HG02588 (cell line): ENCODE data around the gene SYNDIG1.

Experiments used
- ATAC-seq: cut with Tn5 transposase; IDR thresholded peaks from one replicate; pipeline ENCODE4 v1.9.1; 2021; ENCODE audit warnings: mild to moderate bottlenecking, moderate library complexity; ENCODE audit not compliant: unreplicated experiment

SYNDIG1 gene

DNA sequence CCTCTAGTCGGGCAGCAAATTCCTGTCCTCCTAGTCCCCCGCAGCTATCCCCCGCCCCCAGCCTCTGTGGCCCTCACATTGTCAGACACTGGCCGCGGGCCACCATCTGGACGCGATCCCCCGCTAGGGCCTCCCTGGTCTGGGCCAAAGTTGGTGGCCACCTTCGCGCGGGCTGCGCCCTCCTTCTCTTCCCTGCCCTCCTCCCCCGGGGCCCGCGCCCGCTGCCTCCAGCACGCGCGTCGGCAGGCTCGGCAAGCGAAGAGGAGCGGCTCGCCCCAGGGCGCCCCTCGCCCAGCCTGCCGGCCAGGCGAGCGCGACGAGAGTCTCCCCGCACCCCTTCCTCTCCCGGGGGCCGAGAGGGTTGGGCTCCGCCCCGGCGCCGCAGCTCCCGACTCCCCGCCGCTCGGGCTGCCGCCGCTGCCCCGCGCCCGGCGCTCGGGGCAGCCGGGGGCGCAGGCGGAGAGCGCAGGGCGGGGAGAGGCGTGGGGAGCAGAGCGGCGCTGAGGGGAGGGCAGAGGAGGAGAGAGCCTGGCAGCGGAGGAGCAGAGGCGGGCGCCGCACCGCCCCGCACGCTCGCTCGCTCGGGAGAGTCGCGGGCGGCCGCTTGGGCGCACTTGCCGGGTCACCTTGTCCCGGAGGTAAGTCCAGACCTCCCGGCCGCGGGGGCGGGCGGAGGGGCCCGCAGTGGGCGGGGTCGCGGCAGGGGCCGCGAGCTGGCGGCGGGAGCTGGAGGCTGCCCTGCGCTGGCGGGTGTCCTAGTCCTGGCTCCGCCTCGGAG lies at the start of gene SYNDIG1:
Gene SYNDIG1, plus strand, starts transcription at position 514 of the 778 bp plus-strand sequence. CDS start 73,469 bp downstream, outside the sequence.
- ATAC-seq = no peak

DNA sequence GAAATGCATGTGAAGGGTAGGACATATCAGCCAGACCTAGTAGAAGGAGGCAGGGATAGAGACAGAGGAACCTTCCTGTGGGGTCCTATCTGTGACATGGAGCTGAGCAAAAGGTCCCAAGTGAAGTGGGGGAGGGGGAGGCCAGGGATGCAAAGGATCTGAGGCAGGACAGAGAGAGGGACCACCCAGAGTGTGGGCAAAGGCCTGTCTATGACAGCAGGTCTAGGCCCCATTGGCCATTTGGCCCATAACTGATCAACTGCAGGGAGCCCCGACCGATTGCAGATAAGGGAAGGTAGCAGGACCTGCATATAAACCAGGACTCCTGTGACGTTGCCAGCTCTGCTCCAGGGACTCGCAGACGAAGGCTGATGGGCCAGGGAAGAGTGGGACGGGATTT lies 49.6 kb upstream of the SYNDIG1 start:
- no peak for ATAC-seq

DNA sequence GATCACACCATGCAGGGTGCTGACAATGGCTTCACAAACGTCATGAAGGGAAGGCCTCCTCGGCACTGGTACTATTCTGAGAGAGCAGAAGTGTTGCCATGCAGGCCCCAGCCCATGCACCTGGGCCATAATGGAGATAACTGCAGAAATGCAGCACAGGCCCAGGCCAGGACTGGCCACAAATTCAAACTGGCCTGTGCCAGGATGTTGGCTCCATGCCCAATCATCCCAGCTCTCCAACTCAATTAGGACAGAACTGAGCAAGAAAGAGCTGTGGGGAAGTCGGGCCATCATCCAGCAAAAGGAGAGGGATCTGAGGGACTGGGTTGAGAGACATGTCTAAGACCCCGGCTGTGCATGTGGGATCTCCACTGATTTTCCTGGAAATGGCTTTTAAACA lies 48.9 kb upstream of the SYNDIG1 start:
- no peak for ATAC-seq

DNA sequence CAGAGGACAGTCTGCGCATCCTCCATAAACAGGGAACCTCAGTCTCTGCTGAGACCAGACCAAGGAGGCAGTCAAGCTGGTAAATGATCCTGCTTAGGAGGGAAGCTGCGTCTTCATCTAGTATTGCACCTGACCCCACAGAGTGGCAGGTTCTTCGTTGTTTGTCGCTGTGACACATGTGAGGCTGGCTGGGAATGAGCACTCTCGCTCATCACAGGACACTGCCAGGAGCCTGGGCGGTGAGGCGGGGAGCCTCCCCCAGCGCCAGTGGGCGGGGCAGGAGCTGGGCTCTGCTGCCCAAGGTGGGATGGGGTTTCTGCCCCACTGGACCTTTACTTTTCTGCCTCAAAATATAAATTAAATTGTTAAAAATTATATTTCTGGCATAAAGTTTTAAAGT lies 48.4 kb upstream of the SYNDIG1 start:
- ATAC-seq = no peak

DNA sequence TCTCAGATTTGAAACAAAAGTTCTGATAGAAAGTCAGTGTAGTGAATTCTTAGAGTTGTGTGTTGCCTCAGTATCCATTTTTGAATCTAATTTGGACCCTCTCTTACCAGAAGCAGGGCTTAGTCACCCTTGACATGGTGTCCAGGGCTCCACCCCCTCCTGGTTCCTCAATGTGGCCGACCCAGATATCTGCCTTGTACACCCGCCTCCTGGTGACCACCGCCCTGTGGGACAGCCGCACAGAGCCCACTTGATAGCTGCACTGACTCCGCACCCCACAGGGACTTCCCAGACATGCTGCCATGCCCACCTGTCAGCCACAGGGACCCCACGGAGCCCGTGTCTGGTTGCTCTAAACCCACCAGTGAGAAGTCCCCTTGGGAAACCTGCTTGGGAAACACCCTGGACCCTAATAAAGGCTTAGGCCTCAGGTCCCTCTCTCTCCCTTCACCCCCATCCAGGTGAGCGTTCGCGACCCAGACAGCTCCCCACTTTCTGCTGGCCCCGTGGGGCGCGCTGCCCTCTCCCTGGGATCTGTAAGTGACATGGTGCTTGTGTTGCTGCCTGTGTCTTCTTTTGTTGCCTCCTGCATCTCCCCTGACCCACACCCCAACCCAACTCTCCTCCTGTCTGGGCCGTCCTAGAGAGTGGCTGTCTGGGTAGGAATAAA lies 47.2 kb upstream of the SYNDIG1 start:
- no peak for ATAC-seq

DNA sequence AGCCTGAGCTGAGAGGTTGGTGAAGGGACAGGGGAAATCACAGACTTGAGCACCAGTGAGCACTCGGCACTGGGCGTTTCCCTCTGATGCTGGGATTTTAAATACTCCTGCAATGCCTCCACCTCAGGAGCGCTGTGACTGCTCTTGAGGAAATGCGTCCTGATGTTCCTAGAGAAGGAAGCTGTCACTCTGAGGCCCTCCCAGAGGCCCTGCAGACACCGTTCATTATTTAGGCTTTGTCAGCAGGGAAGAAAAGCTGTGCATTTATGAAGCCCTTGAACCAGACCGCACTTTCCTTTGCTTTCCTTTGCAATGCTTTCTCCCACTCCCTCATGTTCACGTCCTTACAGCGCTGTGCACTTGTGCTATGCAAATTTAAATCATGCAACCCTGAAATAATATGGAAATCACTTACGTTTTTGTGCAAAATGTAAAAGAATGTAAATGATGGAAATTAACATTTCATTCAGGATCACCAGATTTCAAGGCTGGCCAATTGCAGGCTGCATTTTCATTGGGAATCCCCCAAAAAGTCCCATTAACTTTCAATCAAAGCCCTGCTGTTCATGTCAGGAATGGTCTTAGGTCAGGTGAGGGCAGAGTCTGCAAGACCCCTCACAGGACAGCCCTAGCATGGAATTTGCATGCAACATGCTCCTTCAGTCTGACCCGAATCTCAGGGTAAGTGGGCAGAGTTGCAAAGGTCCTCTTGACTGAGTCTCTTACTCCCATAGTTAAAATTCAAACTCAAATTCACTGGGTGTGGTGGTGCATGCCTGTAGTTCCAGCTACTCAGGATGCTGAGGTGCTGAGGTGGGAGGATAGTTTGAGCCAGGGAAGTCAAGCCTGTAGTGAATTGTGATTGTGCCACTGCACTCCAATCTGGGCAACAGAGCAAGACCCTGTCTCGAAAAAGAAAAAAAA lies 45.8 kb upstream of the SYNDIG1 start:
- no peak for ATAC-seq

DNA sequence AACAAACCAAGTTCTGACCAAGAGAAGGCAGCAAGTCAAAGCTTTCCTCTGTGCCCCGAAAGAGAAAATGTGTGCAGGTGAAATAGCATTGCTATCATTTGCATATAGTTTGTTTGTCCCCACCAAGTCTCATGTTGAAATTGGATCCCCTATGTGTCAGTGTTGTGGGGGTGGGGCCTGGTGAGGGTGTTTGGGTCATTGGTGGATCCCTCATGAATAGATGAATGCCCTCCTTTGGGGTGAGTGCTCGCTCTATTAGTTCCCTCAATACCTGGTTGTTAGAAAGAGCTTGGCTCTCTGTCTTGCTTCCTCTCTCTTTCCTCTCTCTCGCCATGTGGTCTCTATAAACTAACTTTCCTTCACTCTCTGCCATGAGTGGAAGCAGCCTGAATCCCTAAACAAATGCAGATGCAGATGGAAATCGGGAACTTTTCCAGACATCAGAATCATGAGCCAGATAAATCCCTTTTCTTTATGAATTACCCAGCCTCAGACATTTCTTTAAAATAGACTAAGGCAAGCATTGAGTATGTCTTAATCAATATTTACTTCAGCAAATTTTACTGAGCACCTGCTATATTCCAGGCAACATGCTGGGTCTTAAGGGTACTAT lies 43.8 kb upstream of the SYNDIG1 start:
- ATAC-seq = no peak

DNA sequence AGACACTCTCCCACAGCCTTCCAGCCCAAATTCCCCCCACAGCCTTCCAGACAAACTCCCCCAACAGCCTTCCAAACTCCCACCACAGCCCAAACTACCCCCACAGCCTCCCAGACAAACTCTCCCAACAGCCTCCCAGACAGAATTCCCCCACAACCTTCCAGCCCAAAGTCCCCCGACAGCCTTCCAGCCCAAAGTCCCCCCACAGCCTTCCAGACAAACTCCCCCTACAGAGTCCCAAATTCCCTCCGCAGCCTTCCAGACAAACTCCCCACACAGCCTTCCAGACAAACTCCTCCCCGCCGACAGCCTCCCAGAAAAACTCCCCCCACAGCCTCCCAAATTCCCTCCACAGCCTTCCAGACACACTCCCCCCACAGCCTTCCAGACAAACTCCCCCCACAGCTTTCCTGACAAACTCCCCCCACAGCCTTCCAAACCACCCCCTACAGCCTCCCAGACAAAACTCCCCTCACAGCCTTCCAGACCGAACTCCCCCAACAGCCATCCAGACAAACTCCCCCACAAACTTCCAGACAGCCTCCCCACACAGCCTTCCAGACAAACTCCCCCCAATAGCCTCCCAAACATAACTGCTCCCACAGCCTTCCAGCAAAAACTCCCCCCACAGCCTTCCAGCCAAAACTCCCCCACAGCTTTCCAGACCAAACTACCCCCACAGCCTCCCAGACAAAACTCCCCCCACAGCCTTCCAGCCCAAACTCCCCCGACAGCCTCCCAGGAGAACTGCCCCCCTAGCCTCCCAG lies 38.0 kb upstream of the SYNDIG1 start:
- ATAC-seq = no peak

DNA sequence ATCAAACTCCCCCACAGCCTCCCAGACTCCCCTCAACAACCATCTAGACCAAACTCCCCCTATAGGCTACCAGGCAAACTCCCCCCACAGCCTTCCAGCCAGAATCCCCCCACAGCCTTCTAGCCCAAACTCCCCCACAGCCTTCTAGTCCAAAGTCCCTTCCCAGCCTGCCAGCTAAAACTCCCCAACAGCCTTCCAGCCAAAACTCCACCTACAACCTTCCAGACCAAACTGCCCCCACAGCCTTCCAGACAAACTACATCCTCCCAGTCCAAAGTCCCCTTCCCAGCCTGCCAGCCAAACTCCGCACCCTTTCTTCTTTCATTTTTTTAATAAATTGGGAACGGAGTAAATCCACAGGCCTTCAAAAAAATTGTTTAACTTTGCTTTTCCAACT lies 37.4 kb upstream of the SYNDIG1 start:
- no peak for ATAC-seq

DNA sequence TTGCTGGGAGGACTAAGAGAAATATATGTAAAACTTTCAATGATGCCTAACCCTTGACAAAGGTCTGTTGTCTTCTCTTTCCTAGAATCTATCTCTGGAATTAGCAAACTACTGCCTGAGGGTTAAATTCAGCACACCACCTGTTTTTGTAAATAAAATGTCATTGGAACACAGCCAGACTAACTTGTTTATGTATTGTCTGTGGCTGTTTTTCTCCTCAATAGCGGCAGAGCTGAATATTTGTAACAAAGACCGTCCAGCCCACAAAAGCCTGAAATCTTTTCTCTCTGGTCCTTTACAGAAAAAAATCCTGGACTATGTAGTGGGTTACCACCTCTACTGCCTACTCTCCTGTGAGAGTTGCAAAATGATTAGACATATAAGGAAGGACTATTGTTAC lies 33.3 kb upstream of the SYNDIG1 start:
- no peak for ATAC-seq

DNA sequence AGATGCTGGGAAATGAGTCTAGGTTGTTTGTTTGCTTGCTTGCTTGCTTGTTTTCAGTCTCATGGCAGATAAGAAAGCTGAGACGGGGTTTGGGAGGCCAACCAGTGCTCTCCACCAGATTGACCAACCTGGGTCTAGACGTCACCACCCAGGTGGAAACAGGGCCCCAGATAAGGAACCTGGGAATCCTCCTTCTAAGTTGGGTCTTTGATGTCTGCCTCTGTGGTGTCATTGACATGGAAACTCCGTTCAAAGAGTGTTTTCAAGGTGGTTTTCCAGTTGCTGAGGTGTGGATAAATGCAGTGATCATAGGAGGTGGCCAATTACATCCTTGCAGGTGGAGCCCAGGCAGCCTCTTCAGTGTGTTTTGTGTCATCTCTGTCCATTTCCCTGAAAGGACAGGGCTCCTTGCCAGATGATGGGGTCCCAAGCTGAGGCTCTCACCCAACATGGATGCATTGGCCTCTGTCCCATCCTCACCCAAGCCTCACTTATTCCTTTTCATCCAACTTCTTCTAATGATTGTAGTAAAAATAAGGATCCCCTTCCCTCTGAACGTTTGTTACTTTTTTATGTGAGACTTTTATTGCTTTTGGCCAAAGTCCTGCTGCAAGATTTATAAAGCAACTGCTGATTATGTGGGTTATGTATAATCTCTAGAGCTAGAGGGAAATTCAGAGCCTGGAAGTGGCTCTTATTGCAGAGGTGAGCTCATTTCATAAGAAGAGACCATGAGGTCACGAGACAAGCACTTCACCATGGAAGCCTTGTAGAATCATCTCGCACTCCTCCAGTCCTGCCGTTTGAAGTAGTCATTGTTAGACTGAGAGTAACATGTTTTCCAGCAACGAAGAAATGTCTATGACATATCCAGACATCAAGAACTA lies 32.0 kb upstream of the SYNDIG1 start:
- no peak for ATAC-seq

DNA sequence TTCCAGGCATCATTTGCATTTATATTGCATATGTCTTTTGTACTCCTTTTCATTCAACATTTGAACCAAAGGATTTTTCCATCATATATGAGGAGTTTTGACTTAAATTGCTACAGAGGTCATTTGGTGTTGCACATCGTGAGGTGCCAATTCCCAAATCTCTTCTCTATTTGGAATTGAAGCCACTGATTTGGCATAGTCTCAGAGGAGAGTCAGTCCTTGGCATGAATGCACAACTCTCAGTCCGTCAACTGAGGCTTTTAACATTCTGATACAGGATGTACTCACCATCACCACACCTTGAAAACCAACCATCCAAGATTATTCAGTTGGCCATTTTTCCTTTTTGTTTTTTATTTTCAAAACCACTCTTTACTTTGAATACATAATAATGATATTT lies 31.1 kb upstream of the SYNDIG1 start:
- no peak for ATAC-seq

DNA sequence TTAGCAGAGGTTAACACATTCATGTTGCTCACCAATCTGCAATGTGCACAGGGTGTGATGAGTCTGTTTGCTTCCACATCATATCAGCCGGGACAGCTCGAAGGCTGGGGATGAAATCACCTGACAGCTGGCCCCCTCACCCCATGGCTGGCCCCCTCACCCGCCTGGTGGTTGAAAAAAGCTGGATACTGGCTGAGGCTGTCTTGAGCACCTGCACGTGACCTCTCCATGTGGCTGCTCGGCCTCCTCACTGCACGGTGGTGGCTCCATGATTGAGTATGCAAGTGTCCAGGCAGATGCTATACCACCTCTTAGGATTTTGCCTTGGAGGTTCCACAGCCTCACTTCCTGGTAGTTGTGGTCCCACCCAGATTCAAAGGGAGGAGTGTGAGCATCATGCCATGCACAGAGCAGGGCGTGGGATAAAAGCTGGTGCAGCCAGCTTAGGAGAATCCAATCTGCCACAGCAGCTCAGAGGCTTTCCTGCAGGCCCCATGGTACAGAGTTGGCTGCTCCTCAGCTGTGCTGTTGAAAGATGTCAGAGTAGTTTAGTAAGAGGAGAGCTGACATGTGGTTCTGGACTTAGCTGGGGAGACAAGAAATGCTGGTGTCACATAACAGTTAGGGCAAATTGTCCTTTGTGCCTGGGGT lies 29.6 kb upstream of the SYNDIG1 start:
- ATAC-seq = no peak

DNA sequence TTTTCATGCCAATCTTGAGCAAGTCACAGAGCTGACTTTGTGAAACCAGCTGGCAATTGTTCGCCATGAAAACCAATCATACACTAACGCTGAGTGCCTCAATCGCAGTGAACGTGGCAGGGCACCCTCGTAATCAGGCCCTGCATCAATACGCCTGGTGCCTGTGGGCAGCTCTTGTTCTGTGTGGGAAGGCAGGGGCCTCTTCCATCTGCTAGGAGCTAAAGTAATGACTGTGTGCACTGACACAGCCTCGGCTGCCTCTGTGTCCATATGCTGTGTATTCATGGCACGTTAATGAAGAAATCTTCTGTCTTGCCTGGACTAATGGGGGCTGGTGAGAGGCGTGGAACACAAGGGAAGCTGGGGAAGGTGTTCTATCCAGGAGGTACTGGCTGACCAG lies 27.8 kb upstream of the SYNDIG1 start:
- ATAC-seq = no peak

DNA sequence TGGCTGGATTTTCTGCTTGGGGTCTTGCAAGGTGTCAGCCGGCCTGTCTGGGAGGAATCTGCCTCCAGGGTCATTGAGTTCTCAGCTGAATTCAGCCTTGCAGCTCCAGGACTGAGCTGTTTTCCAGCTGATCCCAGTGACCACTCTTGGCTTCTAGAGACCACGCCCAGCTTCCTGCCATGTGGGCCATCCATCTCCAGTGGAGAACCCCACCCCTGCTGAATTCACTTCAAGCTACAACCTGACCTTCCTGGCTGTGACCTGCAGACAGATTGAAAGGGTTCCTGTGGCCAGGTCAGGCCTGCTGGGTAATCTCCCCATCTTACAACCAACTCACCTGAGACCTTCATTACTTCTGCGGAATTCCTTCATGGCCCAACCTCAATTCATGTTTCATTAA lies 26.5 kb upstream of the SYNDIG1 start:
- no peak for ATAC-seq

DNA sequence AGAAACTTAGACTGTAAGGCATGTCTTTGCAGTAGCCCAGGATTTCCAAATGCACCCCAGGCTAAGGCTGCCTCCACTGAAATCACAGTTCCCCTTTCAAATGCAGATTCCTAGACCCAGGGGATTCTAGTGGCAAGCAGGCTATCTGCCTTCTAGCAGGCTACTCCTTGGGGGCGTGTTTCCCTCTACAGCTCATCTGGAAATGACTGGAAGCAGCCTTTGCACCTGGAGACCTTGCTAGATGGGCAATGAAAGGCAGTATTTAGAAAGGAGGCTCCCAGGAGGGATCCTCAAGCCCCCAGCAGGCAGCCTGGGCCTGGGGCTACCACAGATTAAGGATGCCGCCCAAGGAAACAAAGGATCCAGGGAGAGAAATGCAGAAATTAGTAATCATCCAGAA lies 26.0 kb upstream of the SYNDIG1 start:
- no peak for ATAC-seq

DNA sequence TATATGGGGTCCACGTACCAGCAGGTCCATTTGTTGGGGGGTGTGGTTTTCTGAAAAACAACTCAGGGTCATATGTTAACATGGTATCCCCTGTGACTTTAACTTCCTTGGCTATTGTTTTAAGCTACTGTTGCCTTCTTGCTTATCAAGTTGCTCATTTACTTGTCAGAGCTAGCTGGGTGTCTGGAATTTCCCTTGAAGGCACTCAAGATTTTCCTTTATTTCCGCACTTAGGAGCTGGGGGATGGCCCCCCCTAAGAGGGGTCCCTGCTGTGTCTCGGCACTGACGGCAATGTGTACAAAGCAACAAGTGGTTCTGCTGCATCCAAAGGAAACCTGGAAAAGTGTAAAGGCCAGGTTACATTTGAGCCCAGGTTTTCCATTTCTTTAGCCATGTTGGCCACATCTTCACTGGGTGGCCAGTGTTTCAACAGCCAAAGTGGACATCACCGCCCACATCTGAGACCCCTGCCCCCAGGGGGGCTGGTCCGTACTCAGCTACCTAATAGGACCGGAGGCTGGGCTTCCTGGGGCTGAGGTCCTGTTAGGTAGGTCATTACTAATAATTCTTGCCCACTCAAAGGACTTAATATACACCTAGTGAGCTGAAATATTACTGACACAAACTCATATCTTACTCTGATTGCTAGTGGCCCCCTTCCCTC lies 24.8 kb upstream of the SYNDIG1 start:
- no peak for ATAC-seq

DNA sequence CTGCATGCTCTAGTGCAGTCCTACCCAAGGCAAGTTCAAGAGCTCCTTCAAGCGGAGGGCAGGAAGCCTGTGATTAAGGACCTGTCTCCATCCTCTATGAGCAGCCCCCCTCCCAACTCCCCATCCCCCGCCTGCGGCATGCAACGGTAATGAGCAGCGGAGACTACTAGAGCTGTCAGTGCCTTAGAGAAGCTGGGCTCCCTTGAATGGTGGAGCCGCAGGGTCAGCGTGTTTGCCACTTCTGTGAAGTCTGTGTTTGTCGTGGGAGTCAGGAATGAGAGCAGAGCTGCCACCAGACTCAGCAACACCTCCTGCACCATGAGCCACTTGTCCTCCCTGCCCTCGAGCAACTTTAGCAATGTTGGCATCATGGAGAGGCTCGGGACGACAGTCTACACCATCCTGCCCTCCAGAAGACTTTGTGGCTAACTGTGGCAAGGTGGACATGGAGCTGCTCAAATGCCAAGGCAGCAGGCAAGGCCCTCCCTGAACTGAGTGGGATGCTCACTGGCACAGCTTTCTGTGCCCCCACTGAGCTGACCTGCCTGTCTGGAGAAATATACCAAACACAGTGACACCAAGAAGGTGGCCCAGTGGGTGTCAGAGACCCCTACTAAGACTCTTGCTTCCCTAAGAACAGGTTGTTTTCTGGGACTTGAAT lies 23.8 kb upstream of the SYNDIG1 start:
- no peak for ATAC-seq
